Astrocyte (in vitro differentiated cells and primary cell): ENCODE measurements around the gene PWP1. TPM values are rescaled to one million over a fixed set of nuclear protein-coding genes. Genes with fewer than 3 reads are reported as not detected.

Source experiments
- DNase-seq: peaks from one replicate; pipeline ENCODE4 v3.0.0-alpha.2; 2010; ENCODE audit warnings: low read depth
- FAIRE-seq: peaks from 2 replicates; lab custom pipeline; 2011; peaks lifted over from hg19 to GRCh38; lab: Jason Lieb, UNC
- H2AFZ ChIP-seq: 2 replicates; pipeline ENCODE4 v1.6.0; 2012; ENCODE audit warnings: low read depth, low read length, inconsistent platforms
- H3K27ac ChIP-seq: 2 replicates; pipeline ENCODE4 v1.5.1; 2011; ENCODE audit warnings: low read depth, low read length, inconsistent platforms
- H3K27me3 ChIP-seq: 2 replicates; pipeline ENCODE4 v1.6.0; 2011; ENCODE audit warnings: low read length, inconsistent platforms; ENCODE audit not compliant: insufficient read depth
- H3K36me3 ChIP-seq: 2 replicates; pipeline ENCODE4 v1.5.1; 2011; ENCODE audit warnings: low read length, inconsistent platforms; ENCODE audit not compliant: insufficient read depth
- H3K4me1 ChIP-seq: 2 replicates; pipeline ENCODE4 v1.5.1; 2011; ENCODE audit warnings: low read length, inconsistent platforms; ENCODE audit not compliant: insufficient read depth
- H3K4me2 ChIP-seq: 2 replicates; pipeline ENCODE4 v1.6.0; 2012; ENCODE audit warnings: low read length, inconsistent platforms
- H3K4me3 ChIP-seq: 2 replicates; pipeline ENCODE4 v1.5.1; 2011; ENCODE audit warnings: low read depth, mild to moderate bottlenecking, low read length, inconsistent platforms; ENCODE audit not compliant: insufficient read depth
- H3K79me2 ChIP-seq: 2 replicates; pipeline ENCODE4 v1.6.0; 2012; ENCODE audit warnings: mild to moderate bottlenecking, low read length, inconsistent platforms; ENCODE audit not compliant: insufficient read depth
- H3K9ac ChIP-seq: 2 replicates; pipeline ENCODE4 v1.6.0; 2012; ENCODE audit warnings: mild to moderate bottlenecking, low read length, inconsistent platforms
- H3K9me3 ChIP-seq: 2 replicates; pipeline ENCODE4 v1.5.1; 2012; ENCODE audit warnings: low read depth, mild to moderate bottlenecking, low read length, inconsistent platforms; ENCODE audit not compliant: insufficient read depth
- H4K20me1 ChIP-seq: 2 replicates; pipeline ENCODE4 v1.6.0; 2012; ENCODE audit warnings: low read length, inconsistent platforms; ENCODE audit not compliant: insufficient read depth
- H3K27ac Mint-ChIP-seq: one replicate; pipeline ENCODE4 v1.8.0; 2021; ENCODE audit warnings: mild to moderate bottlenecking, mixed read lengths; ENCODE audit not compliant: unreplicated experiment
- H3K27me3 Mint-ChIP-seq: one replicate; pipeline ENCODE4 v1.8.0; 2021; ENCODE audit warnings: low read depth, mixed read lengths; ENCODE audit not compliant: unreplicated experiment
- H3K36me3 Mint-ChIP-seq: one replicate; pipeline ENCODE4 v1.8.0; 2021; ENCODE audit warnings: low read depth, mixed read lengths; ENCODE audit not compliant: unreplicated experiment
- H3K4me1 Mint-ChIP-seq: one replicate; pipeline ENCODE4 v1.8.0; 2021; ENCODE audit warnings: low read depth, mixed read lengths; ENCODE audit not compliant: unreplicated experiment
- H3K4me3 Mint-ChIP-seq: one replicate; pipeline ENCODE4 v1.8.0; 2021; ENCODE audit warnings: mild to moderate bottlenecking, moderate library complexity, mixed read lengths; ENCODE audit not compliant: unreplicated experiment
- H3K9me3 Mint-ChIP-seq: one replicate; pipeline ENCODE4 v1.8.0; 2021; ENCODE audit warnings: mild to moderate bottlenecking, mixed read lengths; ENCODE audit not compliant: unreplicated experiment
- EZH2 ChIP-seq: IDR thresholded peaks from 2 replicates; pipeline ENCODE4 v1.6.1; 2012; ENCODE audit warnings: mild to moderate bottlenecking, low read length, inconsistent platforms; ENCODE audit not compliant: insufficient read depth
- total RNA-seq: library from RNA; stranded (reverse); gene quantifications from 2 replicates; pipeline ENCODE4 v1.2.1, GENCODE V29; 2021
- TF ChIP-seq, protein P1 (sequence below): IDR thresholded peaks from 2 replicates; pipeline ENCODE4 v1.5.1; 2011; ENCODE audit warnings: low read depth, mild to moderate bottlenecking, inconsistent platforms, low read length, moderate library complexity; ENCODE audit not compliant: insufficient read depth

The PWP1 gene
- total RNA-seq, 1 donor from 2014 or later = 67.2 TPM

DNA sequence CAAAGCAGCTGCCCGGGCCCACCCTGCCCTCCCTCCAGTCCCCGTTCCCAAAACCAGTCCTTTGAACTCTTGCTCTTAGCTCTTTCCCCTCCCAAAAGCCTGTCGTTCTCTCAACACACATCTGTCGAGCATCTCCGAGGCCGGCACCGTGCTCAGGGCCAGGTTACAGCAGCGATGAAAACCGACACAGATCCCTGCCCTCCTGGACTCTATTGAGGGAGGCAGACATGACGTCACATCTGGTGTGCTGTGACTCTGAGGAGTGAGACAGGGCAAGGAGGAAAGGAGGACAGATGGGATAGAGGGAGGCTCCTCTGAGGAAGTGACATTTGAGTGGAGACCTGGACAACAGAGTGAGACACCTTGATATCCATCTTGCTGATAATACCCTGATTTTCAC lies 34.6 kb upstream of the PWP1 start:
- Mint-ChIP-seq H3K27me3 (peaks cover 3% of the 10 kb centered on the region), H3K4me1 (no peaks in the 10 kb centered on the region), H3K27ac (no peak overlapping the region), H3K4me3 (no peak overlapping the region), H3K36me3 (no peaks in the 10 kb centered on the region), H3K9me3 (no peaks in the 10 kb centered on the region)
- Histone ChIP-seq H4K20me1 (no peaks in the 10 kb centered on the region), H3K9me3 (no peaks in the 10 kb centered on the region), H3K27ac (no peak overlapping the region), H3K27me3 (no peaks in the 10 kb centered on the region), H3K4me2 (no peak overlapping the region), H3K79me2 (no peaks in the 10 kb centered on the region), H3K4me1 (no peaks in the 10 kb centered on the region), H3K36me3 (no peaks in the 10 kb centered on the region), H3K4me3 (no peak overlapping the region), H3K9ac (no peak overlapping the region), H2AFZ (no peak overlapping the region)
- no peak for TF ChIP-seq EZH2
- TF ChIP-seq, protein P1, sequence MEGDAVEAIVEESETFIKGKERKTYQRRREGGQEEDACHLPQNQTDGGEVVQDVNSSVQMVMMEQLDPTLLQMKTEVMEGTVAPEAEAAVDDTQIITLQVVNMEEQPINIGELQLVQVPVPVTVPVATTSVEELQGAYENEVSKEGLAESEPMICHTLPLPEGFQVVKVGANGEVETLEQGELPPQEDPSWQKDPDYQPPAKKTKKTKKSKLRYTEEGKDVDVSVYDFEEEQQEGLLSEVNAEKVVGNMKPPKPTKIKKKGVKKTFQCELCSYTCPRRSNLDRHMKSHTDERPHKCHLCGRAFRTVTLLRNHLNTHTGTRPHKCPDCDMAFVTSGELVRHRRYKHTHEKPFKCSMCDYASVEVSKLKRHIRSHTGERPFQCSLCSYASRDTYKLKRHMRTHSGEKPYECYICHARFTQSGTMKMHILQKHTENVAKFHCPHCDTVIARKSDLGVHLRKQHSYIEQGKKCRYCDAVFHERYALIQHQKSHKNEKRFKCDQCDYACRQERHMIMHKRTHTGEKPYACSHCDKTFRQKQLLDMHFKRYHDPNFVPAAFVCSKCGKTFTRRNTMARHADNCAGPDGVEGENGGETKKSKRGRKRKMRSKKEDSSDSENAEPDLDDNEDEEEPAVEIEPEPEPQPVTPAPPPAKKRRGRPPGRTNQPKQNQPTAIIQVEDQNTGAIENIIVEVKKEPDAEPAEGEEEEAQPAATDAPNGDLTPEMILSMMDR = no peak
- no peak for DNase-seq
- FAIRE-seq = no peak

DNA sequence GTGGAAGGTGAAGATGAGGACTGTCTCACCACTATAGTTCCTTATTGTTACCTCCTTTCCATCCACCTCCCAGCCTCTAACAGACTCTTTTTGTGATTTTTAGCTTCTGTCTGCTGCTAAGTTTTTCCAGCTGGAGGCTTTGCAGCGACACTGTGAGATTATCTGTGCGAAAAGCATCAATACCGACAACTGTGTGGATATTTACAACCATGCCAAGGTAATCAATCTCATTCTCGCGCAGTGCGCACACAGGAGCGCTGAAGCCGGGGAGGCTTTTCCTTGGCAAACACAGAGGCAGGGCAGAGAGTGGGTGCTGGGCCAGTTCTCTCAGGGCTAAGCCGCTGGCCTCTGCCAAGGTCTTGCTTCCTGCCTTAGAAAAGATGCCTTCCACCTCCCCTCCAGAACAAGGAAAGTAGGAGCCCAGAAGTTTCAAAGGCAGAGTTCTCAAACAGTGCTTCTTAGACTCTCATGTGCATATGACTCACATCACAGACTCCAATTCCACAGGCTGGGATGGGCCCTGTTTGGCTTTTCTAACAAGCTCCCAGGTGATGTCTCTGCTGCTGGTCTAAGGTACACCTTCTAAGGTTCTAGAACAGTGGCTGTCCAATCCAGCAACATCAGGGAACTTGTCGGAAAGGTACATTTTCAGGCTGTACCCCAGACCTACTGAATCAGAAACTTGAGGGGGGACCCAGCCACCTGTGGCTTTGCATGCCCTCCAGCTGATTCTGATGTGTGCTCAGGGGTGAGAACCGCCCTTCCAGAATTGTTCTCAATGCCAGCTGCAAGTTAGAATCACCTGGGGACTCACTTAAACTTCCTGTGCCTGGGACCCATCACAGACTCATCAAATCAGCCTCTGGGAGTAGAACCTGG lies 33.8 kb upstream of the PWP1 start:
- H3K9me3 ChIP-seq = no peaks in the 10 kb centered on the region
- no peaks in the 10 kb centered on the region for H3K36me3 ChIP-seq
- Mint-ChIP-seq H3K4me1 (no peaks in the 10 kb centered on the region), H3K36me3 (no peaks in the 10 kb centered on the region), H3K4me3 (no peak overlapping the region), H3K27ac (no peak overlapping the region), H3K9me3 (no peaks in the 10 kb centered on the region), H3K27me3 (peaks cover 3% of the 10 kb centered on the region)
- H3K4me2 ChIP-seq = no peak overlapping the region
- H4K20me1 ChIP-seq = no peaks in the 10 kb centered on the region
- no peak overlapping the region for H3K27ac ChIP-seq
- no peak overlapping the region for H3K4me3 ChIP-seq
- H3K4me1 ChIP-seq = no peaks in the 10 kb centered on the region
- TF ChIP-seq, protein P1 = no peak
- no peak for TF ChIP-seq EZH2
- H3K9ac ChIP-seq = no peak overlapping the region
- no peaks in the 10 kb centered on the region for H3K27me3 ChIP-seq
- no peaks in the 10 kb centered on the region for H3K79me2 ChIP-seq
- FAIRE-seq = no peak
- H2AFZ ChIP-seq = no peak overlapping the region
- DNase-seq = no peak

DNA sequence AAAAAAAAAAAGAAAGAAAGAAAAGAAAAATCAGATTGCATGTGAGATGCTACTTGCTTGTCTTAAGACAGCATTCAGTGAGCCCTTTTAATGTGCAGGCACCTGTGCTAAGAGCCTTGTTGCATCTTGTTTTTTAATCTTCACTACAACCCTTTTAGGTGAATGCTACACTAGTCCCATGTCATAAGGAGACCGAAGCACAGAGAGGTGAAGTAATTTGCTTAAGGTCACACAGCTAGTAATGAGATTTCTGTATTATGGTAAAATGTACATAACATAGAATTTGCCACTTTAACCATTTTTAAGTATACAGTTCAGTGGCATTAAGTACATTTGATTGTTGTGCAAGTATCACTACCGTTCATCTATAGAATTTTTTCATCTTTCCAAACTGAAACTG lies 32.1 kb upstream of the PWP1 start:
- no peak overlapping the region for H3K9ac ChIP-seq
- H2AFZ ChIP-seq = no peak overlapping the region
- H3K4me2 ChIP-seq = no peak overlapping the region
- Mint-ChIP-seq H3K4me3 (no peak overlapping the region), H3K27ac (no peak overlapping the region), H3K9me3 (no peaks in the 10 kb centered on the region), H3K4me1 (no peaks in the 10 kb centered on the region), H3K36me3 (no peaks in the 10 kb centered on the region), H3K27me3 (peaks cover 3% of the 10 kb centered on the region)
- FAIRE-seq (no peak), DNase-seq (no peak)
- no peaks in the 10 kb centered on the region for H3K9me3 ChIP-seq
- TF ChIP-seq EZH2 = no peak
- TF ChIP-seq, protein P1 = no peak
- no peak overlapping the region for H3K27ac ChIP-seq
- H3K27me3 ChIP-seq = no peaks in the 10 kb centered on the region
- no peak overlapping the region for H3K4me3 ChIP-seq
- H4K20me1 ChIP-seq = no peaks in the 10 kb centered on the region
- H3K36me3 ChIP-seq = no peaks in the 10 kb centered on the region
- H3K79me2 ChIP-seq = no peaks in the 10 kb centered on the region
- H3K4me1 ChIP-seq = no peaks in the 10 kb centered on the region
